ENCODE data around the gene PLAAT2. TPM values are rescaled to one million over a fixed set of nuclear protein-coding genes. Genes with fewer than 3 reads are reported as not detected.

PLAAT2 gene
- total and polyA plus RNA-seq, 4 donors = 2.2 to 29.8 (median 14.8) TPM

- Histone ChIP-seq H3K36me3 (ENCODE audit: control insufficient read depth in 4 of 4, insufficient read depth in 4 of 4, low read length in 4 of 4) (peaks cover 0 to 2% (median 0%) of the 10 kb centered on the region in 4 donors), H3K27me3 (ENCODE audit: control insufficient read depth in 3 of 3, insufficient read depth in 3 of 3, low read length in 2 of 3) (peaks cover 0 to 17% (median 2%) of the 10 kb centered on the region in 3 donors), H3K27ac (ENCODE audit: low read depth in 1 of 2, low read length in 1 of 2) (peak overlapping the region in 1 of 2 donors; percentile 20), H3K9ac (ENCODE audit: insufficient read depth in 1 of 2, low read length in 2 of 2) (no peak overlapping the region), H3K9me3 (ENCODE audit: control insufficient read depth in 4 of 4, insufficient read depth in 3 of 4, low read length in 3 of 4) (no peaks in the 10 kb centered on the region), H3K4me3 (no peak overlapping the region), H3K4me1 (ENCODE audit: control insufficient read depth in 5 of 5, insufficient read depth in 5 of 5, low read length in 5 of 5) (peaks cover 0 to 15% (median 3%) of the 10 kb centered on the region in 5 donors)
- DNase-seq (no peak), ATAC-seq (ENCODE audit: insufficient read depth, low FRiP score) (no peak)
- no peak for TF ChIP-seq CTCF (IDR thresholded peaks at IDR 0.05; ENCODE audit: control extremely low read depth, extremely low read depth)
- WGBS, 2 donors = 55 to 68% methylated on average over 14 of the region's 14 CpGs
Measured at GRCh38 chr11:63610604-63611394, 47.6 kb upstream of the PLAAT2 start.

GRCh38 chr11:63609971-63610580 is 46.9 kb upstream of the PLAAT2 start:
- WGBS, 2 donors = 93 to 96% methylated on average over 14 of the region's 14 CpGs
- no peak for TF ChIP-seq CTCF (IDR thresholded peaks at IDR 0.05; ENCODE audit: control extremely low read depth, extremely low read depth)
- ATAC-seq (ENCODE audit: insufficient read depth, low FRiP score) (no peak), DNase-seq (no peak)
- Histone ChIP-seq H3K27ac (ENCODE audit: low read depth in 1 of 2, low read length in 1 of 2) (peak overlapping the region in 1 of 2 donors; percentile 20), H3K9ac (ENCODE audit: insufficient read depth in 1 of 2, low read length in 2 of 2) (no peak overlapping the region), H3K27me3 (ENCODE audit: control insufficient read depth in 3 of 3, insufficient read depth in 3 of 3, low read length in 2 of 3) (peaks cover 0 to 17% (median 2%) of the 10 kb centered on the region in 3 donors), H3K36me3 (ENCODE audit: control insufficient read depth in 4 of 4, insufficient read depth in 4 of 4, low read length in 4 of 4) (peaks cover 0 to 2% (median 0%) of the 10 kb centered on the region in 4 donors), H3K4me3 (no peak overlapping the region), H3K9me3 (ENCODE audit: control insufficient read depth in 4 of 4, insufficient read depth in 3 of 4, low read length in 3 of 4) (no peaks in the 10 kb centered on the region), H3K4me1 (ENCODE audit: control insufficient read depth in 5 of 5, insufficient read depth in 5 of 5, low read length in 5 of 5) (peaks cover 0 to 15% (median 3%) of the 10 kb centered on the region in 5 donors)

- H3K9me3 ChIP-seq (ENCODE audit: control insufficient read depth in 4 of 4, insufficient read depth in 3 of 4, low read length in 3 of 4) = no peaks in the 10 kb centered on the region
- no peak overlapping the region for H3K4me3 ChIP-seq
- H3K36me3 ChIP-seq (ENCODE audit: control insufficient read depth in 4 of 4, insufficient read depth in 4 of 4, low read length in 4 of 4) = peaks cover 0 to 2% (median 0%) of the 10 kb centered on the region in 4 donors
- TF ChIP-seq CTCF (IDR thresholded peaks at IDR 0.05; ENCODE audit: control extremely low read depth, extremely low read depth) = no peak
- H3K9ac ChIP-seq (ENCODE audit: insufficient read depth in 1 of 2, low read length in 2 of 2) = no peak overlapping the region
- ATAC-seq (ENCODE audit: insufficient read depth, low FRiP score) = no peak
- no peak for DNase-seq
- peak overlapping the region; percentile 17 to 51 for H3K27ac ChIP-seq (ENCODE audit: low read depth in 1 of 2, low read length in 1 of 2)
- WGBS, 2 donors = 57 to 89% methylated on average over 4 of the region's 4 CpGs
- peaks cover 0 to 16% (median 2%) of the 10 kb centered on the region in 3 donors for H3K27me3 ChIP-seq (ENCODE audit: control insufficient read depth in 3 of 3, insufficient read depth in 3 of 3, low read length in 2 of 3)
- H3K4me1 ChIP-seq (ENCODE audit: control insufficient read depth in 5 of 5, insufficient read depth in 5 of 5, low read length in 5 of 5) = peaks cover 0 to 15% (median 3%) of the 10 kb centered on the region in 5 donors
Measured at GRCh38 chr11:63609536-63609935, 46.4 kb upstream of the PLAAT2 start.
